ENCODE data around the gene LOXL3. TPM values are rescaled to one million over a fixed set of nuclear protein-coding genes. Genes with fewer than 3 reads are reported as not detected.
A peak's percentile ranks its signal among the peaks of the same experiment; 100 is the strongest.

LOXL3 gene
- total and polyA plus RNA-seq, 2 donors from 2014 or later = 2.4 to 9.7 TPM

GRCh38 chr2:74593826-74594772, 40.4 kb upstream of the LOXL3 start:
- H3K36me3 ChIP-seq (ENCODE audit: control insufficient read depth in 2 of 3, insufficient read depth in 3 of 3, low read length in 3 of 3) = no peaks in the 10 kb centered on the region
- H3K27ac ChIP-seq (ENCODE audit: low read depth in 2 of 2, low read length in 2 of 2) = no peak overlapping the region
- TF ChIP-seq, protein P1, sequence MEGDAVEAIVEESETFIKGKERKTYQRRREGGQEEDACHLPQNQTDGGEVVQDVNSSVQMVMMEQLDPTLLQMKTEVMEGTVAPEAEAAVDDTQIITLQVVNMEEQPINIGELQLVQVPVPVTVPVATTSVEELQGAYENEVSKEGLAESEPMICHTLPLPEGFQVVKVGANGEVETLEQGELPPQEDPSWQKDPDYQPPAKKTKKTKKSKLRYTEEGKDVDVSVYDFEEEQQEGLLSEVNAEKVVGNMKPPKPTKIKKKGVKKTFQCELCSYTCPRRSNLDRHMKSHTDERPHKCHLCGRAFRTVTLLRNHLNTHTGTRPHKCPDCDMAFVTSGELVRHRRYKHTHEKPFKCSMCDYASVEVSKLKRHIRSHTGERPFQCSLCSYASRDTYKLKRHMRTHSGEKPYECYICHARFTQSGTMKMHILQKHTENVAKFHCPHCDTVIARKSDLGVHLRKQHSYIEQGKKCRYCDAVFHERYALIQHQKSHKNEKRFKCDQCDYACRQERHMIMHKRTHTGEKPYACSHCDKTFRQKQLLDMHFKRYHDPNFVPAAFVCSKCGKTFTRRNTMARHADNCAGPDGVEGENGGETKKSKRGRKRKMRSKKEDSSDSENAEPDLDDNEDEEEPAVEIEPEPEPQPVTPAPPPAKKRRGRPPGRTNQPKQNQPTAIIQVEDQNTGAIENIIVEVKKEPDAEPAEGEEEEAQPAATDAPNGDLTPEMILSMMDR (IDR thresholded peaks at IDR 0.05; ENCODE audit: borderline replicate concordance, extremely low read depth, insufficient read depth) = no peak
- no peak overlapping the region for H3K4me3 ChIP-seq (ENCODE audit: low read length in 3 of 3)
- intact Hi-C loops (cut with DNase I) = no loop called here
- no peaks in the 10 kb centered on the region for H3K9me3 ChIP-seq (ENCODE audit: control insufficient read depth in 2 of 3, insufficient read depth in 1 of 3, low read length in 3 of 3)
- H3K4me1 ChIP-seq (ENCODE audit: control insufficient read depth in 2 of 3, insufficient read depth in 2 of 3, low read depth in 1 of 3, low read length in 3 of 3) = no peaks in the 10 kb centered on the region
- no peak overlapping the region for H3K9ac ChIP-seq (ENCODE audit: low read length in 3 of 3)
- H3K27me3 ChIP-seq (ENCODE audit: control insufficient read depth, insufficient read depth, low read length) = no peaks in the 10 kb centered on the region
- FAIRE-seq = no peak
- DNase-seq = no peak

GRCh38 chr2:74588664-74589063, 34.9 kb upstream of the LOXL3 start:
- no peak overlapping the region for H3K9ac ChIP-seq (ENCODE audit: low read length in 3 of 3)
- H3K27me3 ChIP-seq (ENCODE audit: control insufficient read depth, insufficient read depth, low read length) = no peaks in the 10 kb centered on the region
- no peaks in the 10 kb centered on the region for H3K36me3 ChIP-seq (ENCODE audit: control insufficient read depth in 2 of 3, insufficient read depth in 3 of 3, low read length in 3 of 3)
- TF ChIP-seq, protein P1 (IDR thresholded peaks at IDR 0.05; ENCODE audit: borderline replicate concordance, extremely low read depth, insufficient read depth) = no peak
- no peaks in the 10 kb centered on the region for H3K9me3 ChIP-seq (ENCODE audit: control insufficient read depth in 2 of 3, insufficient read depth in 1 of 3, low read length in 3 of 3)
- FAIRE-seq (no peak), DNase-seq (no peak)
- no peak overlapping the region for H3K27ac ChIP-seq (ENCODE audit: low read depth in 2 of 2, low read length in 2 of 2)
- intact Hi-C loops (cut with DNase I) = loop anchor here (5.0 kb wide), 1 partner anchor 101 kb away; no protein-coding TSS in a partner anchor
- peaks cover 0 to 2% (median 0%) of the 10 kb centered on the region in 3 donors for H3K4me1 ChIP-seq (ENCODE audit: control insufficient read depth in 2 of 3, insufficient read depth in 2 of 3, low read depth in 1 of 3, low read length in 3 of 3)
- no peak overlapping the region for H3K4me3 ChIP-seq (ENCODE audit: low read length in 3 of 3)

- H3K9me3 ChIP-seq (ENCODE audit: control insufficient read depth in 2 of 3, insufficient read depth in 1 of 3, low read length in 3 of 3) = no peaks in the 10 kb centered on the region
- FAIRE-seq = no peak
- no peak overlapping the region for H3K9ac ChIP-seq (ENCODE audit: low read length in 3 of 3)
- H3K4me1 ChIP-seq (ENCODE audit: control insufficient read depth in 2 of 3, insufficient read depth in 2 of 3, low read depth in 1 of 3, low read length in 3 of 3) = peaks cover 0 to 2% (median 0%) of the 10 kb centered on the region in 3 donors
- intact Hi-C loops (cut with DNase I) = loop anchor here (5.0 kb wide), 1 partner anchor 100 kb away; no protein-coding TSS in a partner anchor
- TF ChIP-seq, protein P1 (IDR thresholded peaks at IDR 0.05; ENCODE audit: borderline replicate concordance, extremely low read depth, insufficient read depth) = peak; percentile 69
- H3K4me3 ChIP-seq (ENCODE audit: low read length in 3 of 3) = no peak overlapping the region
- H3K27ac ChIP-seq (ENCODE audit: low read depth in 2 of 2, low read length in 2 of 2) = no peak overlapping the region
- DNase-seq = peak in 4 of 5 donors; percentile 73 to 89 (median 78)
- no peaks in the 10 kb centered on the region for H3K36me3 ChIP-seq (ENCODE audit: control insufficient read depth in 2 of 3, insufficient read depth in 3 of 3, low read length in 3 of 3)
- no peaks in the 10 kb centered on the region for H3K27me3 ChIP-seq (ENCODE audit: control insufficient read depth, insufficient read depth, low read length)
Observed at GRCh38 chr2:74587664-74588277, 34.0 kb upstream of the LOXL3 start.

Data from kidney (tissue), 14 donors.